MM.1S (cell line): ENCODE data around the gene MMP15.

Experiments used
- CTCF ChIP-seq: fragments of 300-600 bp; sonication (generic); IDR thresholded peaks from 2 replicates; pipeline ENCODE4 v1.5.1; 2016; ENCODE audit warnings: antibody characterized with exemption, low read length, mixed read lengths
- EZH2 ChIP-seq: fragments of 300-600 bp; sonication (generic); optimal IDR thresholded peaks from 2 replicates; pipeline ENCODE3; 2017; ENCODE audit warnings: low read depth, mild to moderate bottlenecking, antibody characterized with exemption, low read length, mixed read lengths
- EZH2phosphoT487 ChIP-seq: fragments of 300-600 bp; sonication (generic); IDR thresholded peaks from 2 replicates; pipeline ENCODE4 v1.6.1; 2018; ENCODE audit warnings: antibody characterized with exemption, low read length

DNA sequence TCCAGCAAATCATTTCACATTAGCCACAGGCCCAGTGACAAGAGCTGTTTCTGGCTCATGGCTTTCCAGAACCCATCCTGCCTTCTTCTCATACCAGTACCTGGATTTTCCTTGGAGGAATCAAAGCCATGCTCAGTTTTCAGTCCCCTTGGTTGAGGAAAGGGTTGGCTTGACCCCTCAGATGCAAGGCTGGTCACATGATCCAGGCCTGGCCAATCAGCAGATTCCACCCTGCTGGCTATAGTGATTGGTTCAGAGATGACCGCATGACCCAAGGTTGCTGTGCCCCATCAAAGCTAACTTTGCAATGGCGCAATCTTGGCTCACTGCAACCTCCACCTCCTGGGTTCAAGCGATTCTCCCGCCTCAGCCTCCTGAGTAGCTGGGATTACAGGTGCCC is 45.0 kb downstream of the MMP15 start:
- TF ChIP-seq CTCF, result no peak
- TF ChIP-seq EZH2phosphoT487, result no peak
- TF ChIP-seq EZH2, result no peak
